GM23338 (cell line): ENCODE results near the gene TMEM62. TPM values are rescaled to one million over a fixed set of nuclear protein-coding genes. Genes with fewer than 3 reads are reported as not detected.

Experiments used
- ATAC-seq: fragments of 200-7000 bp; cut with Tn5 transposase; 3 replicates; pipeline ENCODE4 v1.9.1; 2020
- DNase-seq: peaks from one replicate; pipeline ENCODE4 v3.0.0-alpha.2; 2015; ENCODE audit warnings: low spot score
- H2AFZ ChIP-seq: fragments of 200-600 bp; sonication (generic); 2 replicates; pipeline ENCODE4 v1.8.0; 2016; ENCODE audit warnings: antibody characterized with exemption, mild to moderate bottlenecking, moderate library complexity
- H3F3A ChIP-seq: fragments of 200-600 bp; sonication (generic); replicated peaks from 2 replicates; pipeline ENCODE4 v1.8.0; 2017; ENCODE audit warnings: antibody characterized with exemption, mixed run types, low read depth
- H3K27ac ChIP-seq: fragments of 200-600 bp; sonication (generic); 2 replicates; pipeline ENCODE4 v1.6.1; 2016; ENCODE audit warnings: low read depth
- H3K27me3 ChIP-seq: fragments of 200-600 bp; sonication (generic); 2 replicates; pipeline ENCODE4 v1.8.0; 2016; ENCODE audit warnings: mild to moderate bottlenecking, mixed run types, moderate library complexity; ENCODE audit not compliant: insufficient read depth
- H3K36me3 ChIP-seq: fragments of 200-600 bp; sonication (generic); 2 replicates; pipeline ENCODE4 v1.8.0; 2016; ENCODE audit warnings: mild to moderate bottlenecking; ENCODE audit not compliant: insufficient read depth
- H3K4me1 ChIP-seq: fragments of 200-600 bp; sonication (generic); 2 replicates; pipeline ENCODE4 v1.8.0; 2016; ENCODE audit warnings: mild to moderate bottlenecking, moderate library complexity; ENCODE audit not compliant: insufficient read depth
- H3K4me2 ChIP-seq: fragments of 200-600 bp; sonication (generic); 2 replicates; pipeline ENCODE4 v1.7.1; 2017; ENCODE audit warnings: mixed run types
- H3K4me3 ChIP-seq: fragments of 200-600 bp; sonication (generic); 2 replicates; pipeline ENCODE4 v1.6.1; 2016; ENCODE audit warnings: mixed run types
- H3K79me2 ChIP-seq: fragments of 200-600 bp; sonication (generic); replicated peaks from 2 replicates; pipeline ENCODE4 v1.8.0; 2017; ENCODE audit warnings: mild to moderate bottlenecking; ENCODE audit not compliant: insufficient read depth
- H3K9me2 ChIP-seq: fragments of 200-600 bp; sonication (generic); 2 replicates; pipeline ENCODE4 v1.8.0; 2017; ENCODE audit not compliant: insufficient read depth
- H4K20me1 ChIP-seq: fragments of 200-600 bp; sonication (generic); replicated peaks from 2 replicates; pipeline ENCODE4 v1.8.0; 2017; ENCODE audit warnings: mild to moderate bottlenecking; ENCODE audit not compliant: insufficient read depth
- H3K27ac Mint-ChIP-seq: 2 replicates; pipeline ENCODE4 v1.8.0; 2020; ENCODE audit warnings: inconsistent platforms, mild to moderate bottlenecking, moderate library complexity, mixed read lengths
- H3K27me3 Mint-ChIP-seq: 3 replicates; pipeline ENCODE4 v1.8.0; 2022; ENCODE audit warnings: low read depth, mild to moderate bottlenecking, moderate library complexity, mixed read lengths, inconsistent platforms; ENCODE audit not compliant: insufficient read depth, poor library complexity
- H3K36me3 Mint-ChIP-seq: 3 replicates; pipeline ENCODE4 v1.8.0; 2021; ENCODE audit warnings: low read depth, mild to moderate bottlenecking, inconsistent platforms, moderate library complexity, mixed read lengths
- H3K4me1 Mint-ChIP-seq: 3 replicates; pipeline ENCODE4 v1.8.0; 2020; ENCODE audit warnings: mild to moderate bottlenecking, inconsistent platforms, mixed read lengths
- H3K4me3 Mint-ChIP-seq: 3 replicates; pipeline ENCODE4 v1.8.0; 2021; ENCODE audit warnings: moderate library complexity, mild to moderate bottlenecking, inconsistent platforms, mixed read lengths
- H3K9me3 Mint-ChIP-seq: 3 replicates; pipeline ENCODE4 v1.8.0; 2020; ENCODE audit warnings: moderate library complexity, mild to moderate bottlenecking, inconsistent platforms, mixed read lengths
- CREB1 ChIP-seq: fragments of 250-450 bp; sonication (Bioruptor Pico); IDR thresholded peaks from 2 replicates; pipeline ENCODE4 v1.5.0; 2020; ENCODE audit warnings: low read depth, mild to moderate bottlenecking, moderate library complexity
- EZH2 ChIP-seq: fragments of 200-600 bp; sonication (generic); IDR thresholded peaks from one replicate; pipeline ENCODE4 v1.8.0; 2017; ENCODE audit warnings: antibody characterized with exemption, mild to moderate bottlenecking, low read depth; ENCODE audit not compliant: unreplicated experiment
- EZH2phosphoT487 ChIP-seq: fragments of 200-600 bp; sonication (generic); IDR thresholded peaks from one replicate; pipeline ENCODE4 v1.8.1; 2018; ENCODE audit warnings: antibody characterized with exemption; ENCODE audit not compliant: unreplicated experiment
- JUNB ChIP-seq: IDR thresholded peaks from one replicate; pipeline ENCODE4 v1.6.1; 2016; ENCODE audit warnings: antibody characterized with exemption; ENCODE audit not compliant: unreplicated experiment
- NANOG ChIP-seq: IDR thresholded peaks from 2 replicates; pipeline ENCODE4 v1.6.1; 2016; ENCODE audit warnings: antibody characterized with exemption, borderline replicate concordance
- POLR2AphosphoS5 ChIP-seq: IDR thresholded peaks from 2 replicates; pipeline ENCODE4 v1.6.1; 2016; ENCODE audit warnings: antibody characterized with exemption, low read depth
- STAT1 ChIP-seq: IDR thresholded peaks from one replicate; pipeline ENCODE4 v1.6.1; 2016; ENCODE audit warnings: antibody characterized with exemption; ENCODE audit not compliant: unreplicated experiment
- ZNF114 ChIP-seq: fragments of 250-450 bp; sonication (Bioruptor Pico); IDR thresholded peaks from 2 replicates; pipeline ENCODE4 v1.5.0; 2020; ENCODE audit warnings: mild to moderate bottlenecking, moderate library complexity
- ZNF331 ChIP-seq: fragments of 250-450 bp; sonication (Bioruptor Pico); IDR thresholded peaks from 2 replicates; pipeline ENCODE4 v1.5.0; 2020; ENCODE audit warnings: low read depth, mild to moderate bottlenecking, moderate library complexity
- polyA plus RNA-seq: library from polyadenylated mRNA; unstranded; fragments of >200 nt; fragmentation: Nextera tagmentation; extraction: Ambion mirVana; gene quantifications from 2 replicates; pipeline ENCODE4 v1.2.1, GENCODE V29; 2016
- total RNA-seq: library from RNA; depleted of rRNA; stranded (reverse); fragments of >200 nt; shearing (Covaris generic); gene quantifications from 2 replicates; pipeline ENCODE4 v1.2.3, GENCODE V29; 2014
- TF ChIP-seq, protein P1 (sequence below), 2 experiments: fragments of 200-600 bp in 1 of 2; sonication (generic) in 1 of 2; conservative IDR thresholded peaks; 2 replicates each; pipeline versions ENCODE4 v1.5.1 to v1.6.1; 2016 to 2017; ENCODE audit warnings: antibody characterized with exemption in 2 of 2, low read depth in 2 of 2, mild to moderate bottlenecking in 2 of 2, moderate library complexity in 1 of 2
- TF ChIP-seq, protein P2 (sequence below): IDR thresholded peaks from one replicate; pipeline ENCODE4 v1.6.1; 2018; ENCODE audit warnings: antibody characterized with exemption; ENCODE audit not compliant: unreplicated experiment
- TF ChIP-seq, protein P3 (sequence below): IDR thresholded peaks from 2 replicates; pipeline ENCODE4 v1.6.1; 2016; ENCODE audit warnings: antibody characterized with exemption
- TF ChIP-seq, protein P4 (sequence below): fragments of 250-450 bp; sonication (Bioruptor Pico); IDR thresholded peaks from 2 replicates; pipeline ENCODE4 v1.5.0; 2020; ENCODE audit warnings: mild to moderate bottlenecking, moderate library complexity

The TMEM62 gene
- total and polyA plus RNA-seq, 2 experiments from 2014 or later, result 3.4 to 14.3 TPM

DNA sequence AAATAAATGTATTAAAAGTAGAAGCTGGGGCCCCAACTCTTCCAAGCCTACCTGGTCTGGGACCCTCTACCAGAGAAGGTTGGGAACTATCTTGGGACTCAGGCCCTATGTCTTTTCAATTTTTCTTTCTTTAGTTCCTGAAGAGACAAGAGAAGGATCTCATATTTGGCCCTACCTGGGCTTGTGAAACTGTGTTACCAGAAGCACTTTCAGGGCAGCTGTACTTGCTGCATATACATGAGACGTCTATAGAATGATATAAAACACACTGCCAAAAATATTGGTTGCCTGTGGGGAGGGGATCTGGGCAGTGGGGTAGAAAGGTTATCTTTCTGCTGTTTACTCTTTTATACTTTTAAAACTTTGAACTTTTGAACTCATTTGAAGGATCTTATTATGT lies 88.0 kb downstream of the TMEM62 start:
- no peak overlapping the region for H3K27ac ChIP-seq
- H3F3A ChIP-seq, result no peaks in the 10 kb centered on the region
- no peaks in the 10 kb centered on the region for H4K20me1 ChIP-seq
- no peaks in the 10 kb centered on the region for H3K27me3 ChIP-seq
- no peaks in the 10 kb centered on the region for H3K36me3 ChIP-seq
- peaks cover 6% of the 10 kb centered on the region for H3K4me1 Mint-ChIP-seq
- H3K27ac Mint-ChIP-seq, result no peak overlapping the region
- H3K9me2 ChIP-seq, result no peaks in the 10 kb centered on the region
- no peak overlapping the region for H3K4me3 ChIP-seq
- DNase-seq, result no peak
- H3K36me3 Mint-ChIP-seq, result no peaks in the 10 kb centered on the region
- ATAC-seq, result no peak
- no peaks in the 10 kb centered on the region for H3K9me3 Mint-ChIP-seq
- H3K4me1 ChIP-seq, result no peaks in the 10 kb centered on the region
- no peak overlapping the region for H2AFZ ChIP-seq
- no peak overlapping the region for H3K4me2 ChIP-seq
- peaks cover 2% of the 10 kb centered on the region for H3K27me3 Mint-ChIP-seq
- no peak for TF ChIP-seq CREB1 (CRISPR knock-in tag)
- no peak for TF ChIP-seq ZNF331 (CRISPR knock-in tag)
- no peak for TF ChIP-seq STAT1
- no peak for TF ChIP-seq EZH2
- no peak for TF ChIP-seq POLR2AphosphoS5
- TF ChIP-seq, protein P1, sequence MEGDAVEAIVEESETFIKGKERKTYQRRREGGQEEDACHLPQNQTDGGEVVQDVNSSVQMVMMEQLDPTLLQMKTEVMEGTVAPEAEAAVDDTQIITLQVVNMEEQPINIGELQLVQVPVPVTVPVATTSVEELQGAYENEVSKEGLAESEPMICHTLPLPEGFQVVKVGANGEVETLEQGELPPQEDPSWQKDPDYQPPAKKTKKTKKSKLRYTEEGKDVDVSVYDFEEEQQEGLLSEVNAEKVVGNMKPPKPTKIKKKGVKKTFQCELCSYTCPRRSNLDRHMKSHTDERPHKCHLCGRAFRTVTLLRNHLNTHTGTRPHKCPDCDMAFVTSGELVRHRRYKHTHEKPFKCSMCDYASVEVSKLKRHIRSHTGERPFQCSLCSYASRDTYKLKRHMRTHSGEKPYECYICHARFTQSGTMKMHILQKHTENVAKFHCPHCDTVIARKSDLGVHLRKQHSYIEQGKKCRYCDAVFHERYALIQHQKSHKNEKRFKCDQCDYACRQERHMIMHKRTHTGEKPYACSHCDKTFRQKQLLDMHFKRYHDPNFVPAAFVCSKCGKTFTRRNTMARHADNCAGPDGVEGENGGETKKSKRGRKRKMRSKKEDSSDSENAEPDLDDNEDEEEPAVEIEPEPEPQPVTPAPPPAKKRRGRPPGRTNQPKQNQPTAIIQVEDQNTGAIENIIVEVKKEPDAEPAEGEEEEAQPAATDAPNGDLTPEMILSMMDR (conservative IDR thresholded peaks at IDR 0.05; ENCODE audit: low read depth in 2 of 2), result no peak
- TF ChIP-seq, protein P2, sequence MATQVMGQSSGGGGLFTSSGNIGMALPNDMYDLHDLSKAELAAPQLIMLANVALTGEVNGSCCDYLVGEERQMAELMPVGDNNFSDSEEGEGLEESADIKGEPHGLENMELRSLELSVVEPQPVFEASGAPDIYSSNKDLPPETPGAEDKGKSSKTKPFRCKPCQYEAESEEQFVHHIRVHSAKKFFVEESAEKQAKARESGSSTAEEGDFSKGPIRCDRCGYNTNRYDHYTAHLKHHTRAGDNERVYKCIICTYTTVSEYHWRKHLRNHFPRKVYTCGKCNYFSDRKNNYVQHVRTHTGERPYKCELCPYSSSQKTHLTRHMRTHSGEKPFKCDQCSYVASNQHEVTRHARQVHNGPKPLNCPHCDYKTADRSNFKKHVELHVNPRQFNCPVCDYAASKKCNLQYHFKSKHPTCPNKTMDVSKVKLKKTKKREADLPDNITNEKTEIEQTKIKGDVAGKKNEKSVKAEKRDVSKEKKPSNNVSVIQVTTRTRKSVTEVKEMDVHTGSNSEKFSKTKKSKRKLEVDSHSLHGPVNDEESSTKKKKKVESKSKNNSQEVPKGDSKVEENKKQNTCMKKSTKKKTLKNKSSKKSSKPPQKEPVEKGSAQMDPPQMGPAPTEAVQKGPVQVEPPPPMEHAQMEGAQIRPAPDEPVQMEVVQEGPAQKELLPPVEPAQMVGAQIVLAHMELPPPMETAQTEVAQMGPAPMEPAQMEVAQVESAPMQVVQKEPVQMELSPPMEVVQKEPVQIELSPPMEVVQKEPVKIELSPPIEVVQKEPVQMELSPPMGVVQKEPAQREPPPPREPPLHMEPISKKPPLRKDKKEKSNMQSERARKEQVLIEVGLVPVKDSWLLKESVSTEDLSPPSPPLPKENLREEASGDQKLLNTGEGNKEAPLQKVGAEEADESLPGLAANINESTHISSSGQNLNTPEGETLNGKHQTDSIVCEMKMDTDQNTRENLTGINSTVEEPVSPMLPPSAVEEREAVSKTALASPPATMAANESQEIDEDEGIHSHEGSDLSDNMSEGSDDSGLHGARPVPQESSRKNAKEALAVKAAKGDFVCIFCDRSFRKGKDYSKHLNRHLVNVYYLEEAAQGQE, result no peak
- TF ChIP-seq, protein P3, sequence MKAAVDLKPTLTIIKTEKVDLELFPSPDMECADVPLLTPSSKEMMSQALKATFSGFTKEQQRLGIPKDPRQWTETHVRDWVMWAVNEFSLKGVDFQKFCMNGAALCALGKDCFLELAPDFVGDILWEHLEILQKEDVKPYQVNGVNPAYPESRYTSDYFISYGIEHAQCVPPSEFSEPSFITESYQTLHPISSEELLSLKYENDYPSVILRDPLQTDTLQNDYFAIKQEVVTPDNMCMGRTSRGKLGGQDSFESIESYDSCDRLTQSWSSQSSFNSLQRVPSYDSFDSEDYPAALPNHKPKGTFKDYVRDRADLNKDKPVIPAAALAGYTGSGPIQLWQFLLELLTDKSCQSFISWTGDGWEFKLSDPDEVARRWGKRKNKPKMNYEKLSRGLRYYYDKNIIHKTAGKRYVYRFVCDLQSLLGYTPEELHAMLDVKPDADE, result no peak
- no peak for TF ChIP-seq ZNF114
- TF ChIP-seq, protein P4, sequence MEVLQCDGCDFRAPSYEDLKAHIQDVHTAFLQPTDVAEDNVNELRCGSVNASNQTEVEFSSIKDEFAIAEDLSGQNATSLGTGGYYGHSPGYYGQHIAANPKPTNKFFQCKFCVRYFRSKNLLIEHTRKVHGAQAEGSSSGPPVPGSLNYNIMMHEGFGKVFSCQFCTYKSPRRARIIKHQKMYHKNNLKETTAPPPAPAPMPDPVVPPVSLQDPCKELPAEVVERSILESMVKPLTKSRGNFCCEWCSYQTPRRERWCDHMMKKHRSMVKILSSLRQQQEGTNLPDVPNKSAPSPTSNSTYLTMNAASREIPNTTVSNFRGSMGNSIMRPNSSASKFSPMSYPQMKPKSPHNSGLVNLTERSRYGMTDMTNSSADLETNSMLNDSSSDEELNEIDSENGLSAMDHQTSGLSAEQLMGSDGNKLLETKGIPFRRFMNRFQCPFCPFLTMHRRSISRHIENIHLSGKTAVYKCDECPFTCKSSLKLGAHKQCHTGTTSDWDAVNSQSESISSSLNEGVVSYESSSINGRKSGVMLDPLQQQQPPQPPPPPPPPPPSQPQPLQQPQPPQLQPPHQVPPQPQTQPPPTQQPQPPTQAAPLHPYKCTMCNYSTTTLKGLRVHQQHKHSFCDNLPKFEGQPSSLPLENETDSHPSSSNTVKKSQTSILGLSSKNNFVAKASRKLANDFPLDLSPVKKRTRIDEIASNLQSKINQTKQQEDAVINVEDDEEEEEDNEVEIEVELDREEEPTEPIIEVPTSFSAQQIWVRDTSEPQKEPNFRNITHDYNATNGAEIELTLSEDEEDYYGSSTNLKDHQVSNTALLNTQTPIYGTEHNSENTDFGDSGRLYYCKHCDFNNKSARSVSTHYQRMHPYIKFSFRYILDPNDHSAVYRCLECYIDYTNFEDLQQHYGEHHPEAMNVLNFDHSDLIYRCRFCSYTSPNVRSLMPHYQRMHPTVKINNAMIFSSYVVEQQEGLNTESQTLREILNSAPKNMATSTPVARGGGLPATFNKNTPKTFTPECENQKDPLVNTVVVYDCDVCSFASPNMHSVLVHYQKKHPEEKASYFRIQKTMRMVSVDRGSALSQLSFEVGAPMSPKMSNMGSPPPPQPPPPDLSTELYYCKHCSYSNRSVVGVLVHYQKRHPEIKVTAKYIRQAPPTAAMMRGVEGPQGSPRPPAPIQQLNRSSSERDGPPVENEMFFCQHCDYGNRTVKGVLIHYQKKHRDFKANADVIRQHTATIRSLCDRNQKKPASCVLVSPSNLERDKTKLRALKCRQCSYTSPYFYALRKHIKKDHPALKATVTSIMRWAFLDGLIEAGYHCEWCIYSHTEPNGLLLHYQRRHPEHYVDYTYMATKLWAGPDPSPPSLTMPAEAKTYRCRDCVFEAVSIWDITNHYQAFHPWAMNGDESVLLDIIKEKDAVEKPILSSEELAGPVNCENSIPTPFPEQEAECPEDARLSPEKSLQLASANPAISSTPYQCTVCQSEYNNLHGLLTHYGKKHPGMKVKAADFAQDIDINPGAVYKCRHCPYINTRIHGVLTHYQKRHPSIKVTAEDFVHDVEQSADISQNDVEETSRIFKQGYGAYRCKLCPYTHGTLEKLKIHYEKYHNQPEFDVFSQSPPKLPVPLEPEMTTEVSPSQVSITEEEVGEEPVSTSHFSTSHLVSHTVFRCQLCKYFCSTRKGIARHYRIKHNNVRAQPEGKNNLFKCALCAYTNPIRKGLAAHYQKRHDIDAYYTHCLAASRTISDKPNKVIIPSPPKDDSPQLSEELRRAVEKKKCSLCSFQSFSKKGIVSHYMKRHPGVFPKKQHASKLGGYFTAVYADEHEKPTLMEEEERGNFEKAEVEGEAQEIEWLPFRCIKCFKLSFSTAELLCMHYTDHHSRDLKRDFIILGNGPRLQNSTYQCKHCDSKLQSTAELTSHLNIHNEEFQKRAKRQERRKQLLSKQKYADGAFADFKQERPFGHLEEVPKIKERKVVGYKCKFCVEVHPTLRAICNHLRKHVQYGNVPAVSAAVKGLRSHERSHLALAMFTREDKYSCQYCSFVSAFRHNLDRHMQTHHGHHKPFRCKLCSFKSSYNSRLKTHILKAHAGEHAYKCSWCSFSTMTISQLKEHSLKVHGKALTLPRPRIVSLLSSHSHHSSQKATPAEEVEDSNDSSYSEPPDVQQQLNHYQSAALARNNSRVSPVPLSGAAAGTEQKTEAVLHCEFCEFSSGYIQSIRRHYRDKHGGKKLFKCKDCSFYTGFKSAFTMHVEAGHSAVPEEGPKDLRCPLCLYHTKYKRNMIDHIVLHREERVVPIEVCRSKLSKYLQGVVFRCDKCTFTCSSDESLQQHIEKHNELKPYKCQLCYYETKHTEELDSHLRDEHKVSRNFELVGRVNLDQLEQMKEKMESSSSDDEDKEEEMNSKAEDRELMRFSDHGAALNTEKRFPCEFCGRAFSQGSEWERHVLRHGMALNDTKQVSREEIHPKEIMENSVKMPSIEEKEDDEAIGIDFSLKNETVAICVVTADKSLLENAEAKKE (CRISPR knock-in tag), result no peak
- TF ChIP-seq EZH2phosphoT487, result no peak
- no peak for TF ChIP-seq JUNB
- TF ChIP-seq NANOG, result no peak
- no peak overlapping the region for H3K4me3 Mint-ChIP-seq
- no peaks in the 10 kb centered on the region for H3K79me2 ChIP-seq
